ENCODE data around the gene ACO2. TPM values are rescaled to one million over a fixed set of nuclear protein-coding genes. Genes with fewer than 3 reads are reported as not detected.
A peak's percentile ranks its signal among the peaks of the same experiment; 100 is the strongest.

The ACO2 gene
- total and polyA plus RNA-seq, 2 of the 8 experiments (the other 6 are each of a cell fraction or from before 2014, with no cell fraction given) = 52.8 to 75.4 TPM

- no peak for TF ChIP-seq ATF2 (IDR thresholded peaks at IDR 0.05; ENCODE audit: low read length)
- TF ChIP-seq SP4 (IDR thresholded peaks at IDR 0.05; ENCODE audit: low read length) = no peak
- TF ChIP-seq SP2 (IDR thresholded peaks at IDR 0.05; ENCODE audit: low read length) = no peak
- no peak for TF ChIP-seq SIX5 (IDR thresholded peaks at IDR 0.05; ENCODE audit: low read depth, low read length)
- TF ChIP-seq RAD21 (IDR thresholded peaks at IDR 0.05 in 1 of 2, conservative IDR thresholded peaks at IDR 0.05 in 1 of 2; ENCODE audit: low read depth in 2 of 2, low read length in 2 of 2) = peak; percentile 75 to 78
- no peak for TF ChIP-seq MAX (IDR thresholded peaks at IDR 0.05)
Observed at GRCh38 chr22:41501209-41501608, 32.3 kb downstream of the ACO2 start (continued).

Data from H1 (cell line).